Activated CD4-positive, alpha-beta T cell treated with anti-CD3 and anti-CD28 coated beads, Interleukin-2, amount 10 ng/mL, durations not matched to agents 7 days and 5 days (primary cell): ENCODE results near the gene BID. TPM values are rescaled to one million over a fixed set of nuclear protein-coding genes. Genes with fewer than 3 reads are reported as not detected.

ENCODE experiments used
- CTCF ChIA-PET: fragments of 350-600 bp; sonication (Branson Sonifier 250); formaldehyde crosslinking; loops from one replicate; lab custom pipeline; 2021; ENCODE audit warnings: antibody characterized with exemption; lab: Charles Lee
- POLR2A ChIA-PET: fragments of 350-600 bp; sonication (Branson Sonifier 250); formaldehyde crosslinking; loops from one replicate; lab custom pipeline; 2021; ENCODE audit warnings: antibody characterized with exemption; lab: Charles Lee
- DNase-seq: peaks from one replicate; pipeline ENCODE4 v3.0.0-alpha.2; 2020
- H3K27ac Mint-ChIP-seq: one replicate; pipeline ENCODE4 v1.8.0; 2021; ENCODE audit warnings: mild to moderate bottlenecking, moderate library complexity, mixed read lengths
- H3K27me3 Mint-ChIP-seq: one replicate; pipeline ENCODE4 v1.8.0; 2021; ENCODE audit warnings: mixed read lengths
- H3K36me3 Mint-ChIP-seq: one replicate; pipeline ENCODE4 v1.8.0; 2021; ENCODE audit warnings: low read depth, mixed read lengths
- H3K4me1 Mint-ChIP-seq: one replicate; pipeline ENCODE4 v1.8.0; 2021; ENCODE audit warnings: mixed read lengths
- H3K4me3 Mint-ChIP-seq: one replicate; pipeline ENCODE4 v1.8.0; 2021; ENCODE audit warnings: mild to moderate bottlenecking, moderate library complexity, mixed read lengths
- H3K9me3 Mint-ChIP-seq: one replicate; pipeline ENCODE4 v1.8.0; 2021; ENCODE audit warnings: mixed read lengths
- total RNA-seq, 2 experiments: library from RNA; stranded (reverse); gene quantifications; one replicate each; pipeline ENCODE4 v1.2.3, GENCODE V29; 2021

BID gene
- total RNA-seq, 2 experiments from 2014 or later, result 32.5 to 39.3 TPM

DNA sequence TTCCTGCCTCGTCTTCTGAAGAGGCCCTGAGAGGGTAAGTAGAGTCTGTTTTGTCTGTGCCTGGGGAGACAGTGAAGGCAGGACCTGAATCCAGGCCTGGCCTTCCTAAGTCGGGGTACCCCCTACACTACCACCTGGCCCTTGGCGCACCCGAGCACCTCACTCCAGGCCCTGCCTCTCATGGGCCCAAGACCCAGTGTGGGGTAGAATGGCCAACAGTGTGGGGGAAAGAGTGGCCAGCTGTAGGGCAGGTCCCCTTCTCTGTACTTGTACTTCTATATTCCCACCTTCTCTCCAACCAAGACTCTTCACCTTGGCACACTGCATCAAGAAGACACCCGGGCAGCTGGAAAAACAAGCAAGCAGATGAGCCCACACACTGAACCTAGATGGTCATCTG is 22.4 kb upstream of the BID start:
- Mint-ChIP-seq H3K4me3 (no peak overlapping the region), H3K4me1 (peaks cover 7% of the 10 kb centered on the region), H3K27ac (no peak overlapping the region), H3K27me3 (peaks cover 4% of the 10 kb centered on the region), H3K36me3 (no peaks in the 10 kb centered on the region), H3K9me3 (no peaks in the 10 kb centered on the region)
- CTCF ChIA-PET, result no interaction called here
- POLR2A ChIA-PET, result no interaction called here
- no peak for DNase-seq

DNA sequence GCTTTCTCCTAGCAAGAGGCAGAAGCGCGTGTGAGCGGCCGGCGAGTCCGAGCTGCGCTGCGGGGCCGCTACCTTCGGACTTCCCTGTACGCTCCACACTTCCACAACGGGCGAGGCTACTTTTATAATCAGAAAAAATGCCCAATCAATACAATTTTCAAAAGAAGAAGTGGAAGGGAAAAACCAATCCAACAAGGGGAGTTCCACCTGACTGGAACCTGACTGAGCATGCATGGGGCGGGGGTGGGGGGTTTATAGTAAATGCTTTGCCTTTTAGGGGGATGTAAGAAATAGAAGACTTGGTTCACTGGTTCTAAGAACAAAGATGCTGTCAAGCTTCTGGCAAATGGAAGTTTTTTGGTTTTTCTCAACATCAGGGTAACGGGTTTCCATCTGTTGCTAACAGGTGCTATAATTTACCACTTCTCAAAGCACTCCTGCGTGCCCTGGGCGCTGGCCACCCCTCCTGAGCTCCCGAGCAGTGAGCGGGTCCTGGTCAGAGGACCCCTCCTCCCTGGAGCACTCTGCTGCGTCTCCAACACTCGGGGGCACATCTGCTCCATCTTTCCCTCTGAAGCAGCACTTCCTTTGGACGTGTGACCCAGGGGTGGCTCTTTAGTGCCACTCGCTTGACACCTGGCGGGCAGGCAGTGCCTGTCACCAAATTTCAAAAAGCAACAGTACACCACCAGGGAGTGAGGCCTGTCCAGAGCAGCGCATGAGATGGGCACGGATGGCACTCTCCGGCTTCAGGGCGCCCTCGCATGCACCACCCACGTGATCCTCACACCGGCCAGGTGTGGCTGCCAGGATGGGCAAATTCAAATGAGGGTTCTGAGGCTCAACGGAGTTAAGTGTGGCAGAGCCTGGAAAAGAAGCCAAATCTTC is 21.6 kb upstream of the BID start:
- no peak overlapping the region for H3K27ac Mint-ChIP-seq
- H3K27me3 Mint-ChIP-seq, result peaks cover 4% of the 10 kb centered on the region
- no peak for DNase-seq
- H3K4me3 Mint-ChIP-seq, result no peak overlapping the region
- POLR2A ChIA-PET, result no interaction called here
- H3K9me3 Mint-ChIP-seq, result no peaks in the 10 kb centered on the region
- CTCF ChIA-PET, result no interaction called here
- peaks cover 7% of the 10 kb centered on the region for H3K4me1 Mint-ChIP-seq
- H3K36me3 Mint-ChIP-seq, result no peaks in the 10 kb centered on the region

DNA sequence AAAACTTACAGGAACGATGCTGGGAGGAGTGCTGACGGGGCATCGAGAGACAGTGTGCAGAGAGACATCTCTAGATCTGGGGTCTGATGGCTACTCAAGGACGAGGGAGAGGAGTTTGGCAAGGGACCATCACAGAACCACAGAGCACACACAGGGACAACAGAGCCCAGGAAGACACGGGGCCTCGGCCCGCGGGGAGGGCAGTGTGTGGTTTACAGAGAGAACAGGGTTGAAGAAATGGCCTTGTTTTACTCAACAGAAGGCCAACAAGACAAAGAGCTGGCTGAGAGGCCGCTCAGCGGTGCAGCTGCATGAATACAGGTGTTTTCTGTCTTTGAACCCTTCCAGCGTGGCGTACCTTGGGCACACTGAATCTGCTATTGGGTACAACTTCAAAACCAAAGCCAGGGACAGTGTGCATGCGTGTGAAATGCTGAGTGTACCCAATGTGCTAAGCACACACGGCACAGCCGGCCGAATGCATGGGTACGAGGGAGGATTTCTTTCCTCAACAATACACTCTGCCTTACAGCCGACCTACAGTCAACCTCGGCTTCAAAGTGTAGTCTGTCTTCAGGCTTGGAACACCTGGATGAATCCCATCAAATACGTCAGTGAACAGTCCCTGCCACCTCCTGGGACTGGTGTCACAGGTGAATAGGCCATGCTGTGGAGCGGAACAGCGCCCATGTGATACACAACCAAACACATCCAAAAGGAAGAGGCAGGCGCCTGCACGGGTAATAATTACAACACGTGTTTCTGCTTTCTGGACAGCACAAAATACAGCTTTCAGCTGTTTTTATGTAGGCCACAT is 20.7 kb upstream of the BID start:
- H3K4me1 Mint-ChIP-seq, result peaks cover 7% of the 10 kb centered on the region
- CTCF ChIA-PET, result no interaction called here
- H3K9me3 Mint-ChIP-seq, result no peaks in the 10 kb centered on the region
- no peak overlapping the region for H3K27ac Mint-ChIP-seq
- no peaks in the 10 kb centered on the region for H3K36me3 Mint-ChIP-seq
- no peak overlapping the region for H3K4me3 Mint-ChIP-seq
- H3K27me3 Mint-ChIP-seq, result peaks cover 4% of the 10 kb centered on the region
- POLR2A ChIA-PET, result no interaction called here
- DNase-seq, result no peak

DNA sequence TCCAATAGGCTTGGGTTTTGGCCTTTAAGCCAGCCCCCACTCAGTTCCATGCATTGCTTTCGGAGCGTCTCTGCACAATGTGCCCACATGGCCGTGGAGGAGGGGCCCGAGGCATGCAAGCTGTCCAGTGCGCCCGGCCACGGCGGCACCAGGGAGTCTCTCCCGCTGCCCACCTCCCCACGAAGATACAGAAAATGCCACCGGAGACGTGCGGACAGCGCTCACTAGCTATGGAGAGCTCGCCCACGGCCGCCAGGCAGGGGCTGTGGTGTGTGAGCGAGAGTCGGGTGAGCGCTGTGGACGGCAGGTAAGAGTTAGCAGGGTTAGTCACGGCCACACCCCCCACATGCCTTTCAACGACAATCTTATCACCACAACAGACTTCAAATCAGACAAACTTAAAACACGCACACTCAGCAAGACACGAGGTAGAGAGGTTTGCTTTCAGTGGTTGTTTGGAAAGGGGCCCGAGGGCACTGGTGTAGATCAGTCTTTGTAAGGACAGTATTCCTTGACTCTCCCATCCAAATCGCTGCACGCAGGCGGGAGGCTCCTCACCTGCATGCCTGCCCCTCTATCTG is 18.7 kb upstream of the BID start:
- ChIA-PET CTCF (no interaction called here), POLR2A (no interaction called here)
- Mint-ChIP-seq H3K36me3 (no peaks in the 10 kb centered on the region), H3K27me3 (peaks cover 4% of the 10 kb centered on the region), H3K4me1 (peaks cover 2% of the 10 kb centered on the region), H3K9me3 (no peaks in the 10 kb centered on the region), H3K4me3 (no peak overlapping the region), H3K27ac (no peak overlapping the region)
- DNase-seq, result no peak

DNA sequence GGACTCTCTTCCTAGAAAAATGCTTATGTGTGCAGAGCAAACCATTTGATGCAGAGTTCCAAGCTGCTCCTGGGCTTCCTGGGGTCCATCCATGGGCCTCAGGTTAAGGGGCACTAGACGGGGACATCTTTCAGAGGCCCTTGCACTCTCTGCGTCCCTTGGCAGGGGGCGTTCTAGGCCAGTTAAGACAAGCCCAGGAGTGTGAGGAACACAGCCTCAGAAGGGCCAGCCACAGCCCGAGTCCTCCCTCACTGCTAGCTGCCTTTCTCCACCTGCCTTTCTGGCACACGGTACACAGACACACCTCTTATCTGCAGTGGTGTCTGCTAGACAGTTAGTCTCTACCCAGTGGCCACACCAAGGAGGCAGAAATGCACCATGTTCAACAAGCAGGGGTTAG is 18.0 kb upstream of the BID start:
- H3K27me3 Mint-ChIP-seq, result peaks cover 4% of the 10 kb centered on the region
- ChIA-PET CTCF (no interaction called here), POLR2A (no interaction called here)
- no peaks in the 10 kb centered on the region for H3K4me1 Mint-ChIP-seq
- H3K4me3 Mint-ChIP-seq, result no peak overlapping the region
- no peak overlapping the region for H3K27ac Mint-ChIP-seq
- H3K36me3 Mint-ChIP-seq, result no peaks in the 10 kb centered on the region
- no peak for DNase-seq
- H3K9me3 Mint-ChIP-seq, result no peaks in the 10 kb centered on the region

DNA sequence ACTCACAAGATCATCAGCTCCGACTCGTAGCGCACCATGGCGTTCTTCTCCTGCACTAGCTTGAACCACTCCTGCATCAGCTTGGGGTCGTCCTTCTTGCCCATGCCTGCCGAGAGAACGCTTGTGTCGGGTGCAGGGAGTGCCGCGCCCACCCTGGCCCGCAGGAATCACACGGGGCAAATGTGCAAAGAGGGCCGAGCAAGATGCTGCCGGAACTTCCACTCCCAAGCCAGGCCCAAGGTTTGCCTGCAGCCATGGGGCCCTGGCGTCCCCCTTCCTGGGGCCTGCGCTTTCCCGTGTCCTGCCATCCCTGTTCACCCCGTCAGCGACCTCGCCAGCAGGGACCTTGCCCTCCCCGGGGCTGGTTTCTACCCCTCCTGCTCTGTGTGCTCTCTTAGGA is 16.9 kb upstream of the BID start:
- no peaks in the 10 kb centered on the region for H3K36me3 Mint-ChIP-seq
- ChIA-PET POLR2A (no interaction called here), CTCF (no interaction called here)
- H3K27me3 Mint-ChIP-seq, result peaks cover 4% of the 10 kb centered on the region
- DNase-seq, result no peak
- no peaks in the 10 kb centered on the region for H3K9me3 Mint-ChIP-seq
- H3K4me1 Mint-ChIP-seq, result no peaks in the 10 kb centered on the region
- no peak overlapping the region for H3K4me3 Mint-ChIP-seq
- no peak overlapping the region for H3K27ac Mint-ChIP-seq

DNA sequence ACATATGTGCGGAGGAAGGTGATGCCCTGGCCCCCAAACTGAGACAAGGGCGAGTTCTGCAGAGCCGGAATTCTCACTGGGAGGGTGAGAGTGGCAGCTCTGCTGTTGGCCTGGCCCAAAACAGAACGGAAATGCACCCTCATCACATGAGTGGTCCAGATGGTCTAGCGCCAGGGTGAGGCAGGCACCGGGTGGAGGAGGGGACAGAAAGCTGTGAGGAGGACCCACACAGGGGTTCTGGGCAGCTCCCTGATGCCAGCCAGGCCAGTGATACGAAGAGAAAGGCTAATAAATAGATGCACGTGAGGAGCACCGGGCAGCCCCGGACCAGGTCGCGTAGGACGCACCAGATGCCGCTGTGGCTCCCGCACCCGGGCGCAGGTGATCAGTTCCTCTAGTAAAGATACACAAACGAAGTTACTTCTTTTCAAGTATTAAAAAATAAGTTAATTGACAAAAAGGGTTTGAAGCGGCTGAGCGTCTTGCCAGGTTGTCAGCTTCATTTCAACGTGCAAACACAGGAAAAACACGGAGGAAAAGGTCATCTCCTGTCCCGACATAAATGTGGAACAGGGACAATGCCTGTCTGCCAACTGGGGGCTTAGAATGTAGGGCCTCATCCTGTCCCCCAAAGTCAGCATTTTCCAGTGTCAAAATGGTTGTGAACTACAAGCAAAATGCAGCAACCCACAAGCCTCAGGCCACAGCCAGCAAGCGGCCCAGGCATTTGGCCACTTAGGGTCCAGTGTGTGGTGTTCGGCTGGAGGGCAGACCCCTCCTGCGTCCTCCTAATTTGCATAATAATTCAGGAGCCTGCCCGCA is 15.3 kb upstream of the BID start:
- ChIA-PET CTCF (interaction anchor here (0.6 to 1.1 kb wide), 3 partner anchors 34 to 189 kb away, joined by 3 read pairs; no protein-coding TSS in a partner anchor), POLR2A (no interaction called here)
- DNase-seq, result no peak
- Mint-ChIP-seq H3K4me3 (no peak overlapping the region), H3K36me3 (no peaks in the 10 kb centered on the region), H3K27me3 (peaks cover 3% of the 10 kb centered on the region), H3K9me3 (no peaks in the 10 kb centered on the region), H3K27ac (no peak overlapping the region), H3K4me1 (no peaks in the 10 kb centered on the region)

DNA sequence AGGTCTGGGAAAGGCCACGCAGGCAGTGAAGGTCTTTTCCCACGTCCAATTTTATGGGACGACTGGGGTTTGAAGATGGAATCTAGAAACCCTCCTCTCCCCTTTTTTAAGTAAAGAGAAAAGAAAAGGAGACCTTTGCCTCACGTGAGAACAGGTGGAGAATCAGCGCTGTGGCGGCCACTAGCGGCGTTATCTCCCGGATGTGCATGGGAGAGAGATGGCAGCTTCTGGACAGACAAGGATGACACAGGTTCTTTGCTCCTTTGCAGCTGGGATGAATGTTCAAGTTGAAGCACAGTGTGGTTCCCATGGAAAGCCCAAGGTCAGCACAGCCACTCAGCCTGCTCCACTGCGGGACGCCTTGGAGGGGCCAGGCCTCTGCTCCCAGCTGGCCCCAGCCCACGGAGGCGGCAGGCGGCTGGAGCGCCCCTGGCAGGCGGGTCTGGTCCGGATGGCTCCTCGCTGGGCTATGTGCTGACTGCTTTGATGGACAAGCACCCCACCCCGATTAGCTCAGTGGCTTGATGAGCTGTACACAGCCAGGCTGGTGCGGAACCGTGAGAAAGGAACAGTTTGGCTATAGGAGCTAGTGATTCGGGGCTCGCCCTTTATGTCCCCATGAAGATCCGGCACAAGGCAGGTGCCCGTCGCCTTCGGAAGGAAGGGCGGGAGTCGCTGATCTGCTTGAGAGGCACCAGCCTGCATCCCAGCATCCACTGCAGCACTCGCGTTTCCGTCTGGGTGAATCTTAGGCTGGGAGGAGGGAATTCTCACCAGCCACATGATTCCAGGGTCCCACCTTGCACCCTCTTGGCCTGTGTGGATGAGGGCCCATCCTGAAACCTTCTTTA is 14.5 kb upstream of the BID start:
- Mint-ChIP-seq H3K36me3 (no peaks in the 10 kb centered on the region), H3K27me3 (peaks cover 2% of the 10 kb centered on the region), H3K9me3 (no peaks in the 10 kb centered on the region), H3K4me3 (no peak overlapping the region), H3K27ac (no peak overlapping the region), H3K4me1 (no peaks in the 10 kb centered on the region)
- ChIA-PET POLR2A (no interaction called here), CTCF (interaction anchor here (0.6 to 1.2 kb wide), 4 partner anchors 34 to 188 kb away, joined by 3 read pairs; no protein-coding TSS in a partner anchor)
- DNase-seq, result no peak

DNA sequence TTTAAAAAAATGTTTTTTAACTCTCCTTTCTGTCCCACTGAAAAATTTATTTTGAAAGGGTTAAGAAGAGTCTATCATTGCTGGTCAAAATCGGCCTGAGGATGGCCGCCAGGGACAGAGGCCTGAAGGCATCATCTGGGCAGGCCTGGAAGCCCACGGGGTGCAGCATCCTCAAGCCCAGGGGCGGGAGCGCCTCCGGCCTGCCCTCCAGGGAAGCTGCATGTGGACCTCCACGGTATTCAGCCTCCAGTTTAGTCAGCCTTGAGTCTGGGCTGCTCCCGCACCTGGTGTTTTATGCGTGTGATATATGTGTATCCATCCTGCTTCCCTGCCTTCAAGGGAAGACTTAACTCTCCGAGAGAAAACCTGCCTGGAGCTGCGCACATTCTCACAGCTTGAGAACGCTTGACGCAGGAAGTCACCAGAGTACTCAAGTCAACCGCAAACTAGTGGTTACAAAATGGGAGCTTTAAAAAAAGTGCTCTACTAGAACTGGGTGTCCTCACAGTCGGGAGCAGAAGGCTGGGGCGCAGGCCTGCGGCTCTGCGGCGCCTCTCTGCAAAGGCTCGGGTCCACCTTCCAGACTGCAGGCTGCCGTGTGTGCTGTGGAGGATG is 13.6 kb upstream of the BID start:
- POLR2A ChIA-PET, result no interaction called here
- no peak overlapping the region for H3K27ac Mint-ChIP-seq
- no peaks in the 10 kb centered on the region for H3K9me3 Mint-ChIP-seq
- no peaks in the 10 kb centered on the region for H3K27me3 Mint-ChIP-seq
- DNase-seq, result no peak
- H3K4me3 Mint-ChIP-seq, result no peak overlapping the region
- no peaks in the 10 kb centered on the region for H3K4me1 Mint-ChIP-seq
- no peaks in the 10 kb centered on the region for H3K36me3 Mint-ChIP-seq
- CTCF ChIA-PET, result interaction anchor here (1.2 kb wide), 1 partner anchor 45 kb away, joined by 3 read pairs; no protein-coding TSS in a partner anchor

DNA sequence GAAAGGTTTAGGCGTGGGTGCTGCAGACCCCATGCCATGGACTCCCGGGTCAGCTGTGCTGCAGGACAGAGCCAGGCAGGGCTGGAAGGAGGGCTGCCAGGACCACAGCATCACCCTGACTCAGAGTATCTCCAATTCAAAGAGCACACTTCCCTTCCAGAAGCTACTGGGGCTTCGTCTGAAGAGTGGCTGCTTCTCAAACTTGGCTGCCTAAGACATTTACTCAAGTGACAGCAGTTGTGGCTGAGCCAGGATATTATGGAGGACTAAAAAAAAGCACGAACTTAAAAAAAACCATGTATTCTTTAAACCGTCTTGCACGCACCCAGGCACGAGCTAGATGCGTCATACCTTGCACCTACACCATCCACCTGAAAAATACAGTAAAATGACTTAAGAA is 13.0 kb upstream of the BID start:
- Mint-ChIP-seq H3K27me3 (no peaks in the 10 kb centered on the region), H3K36me3 (no peaks in the 10 kb centered on the region), H3K27ac (no peak overlapping the region), H3K9me3 (no peaks in the 10 kb centered on the region), H3K4me3 (no peak overlapping the region), H3K4me1 (no peaks in the 10 kb centered on the region)
- CTCF ChIA-PET, result interaction anchor here (1.1 to 4.5 kb wide), 3 partner anchors 10 to 45 kb away, joined by 3 to 37 read pairs (median 10); no protein-coding TSS in a partner anchor
- no peak for DNase-seq
- POLR2A ChIA-PET, result no interaction called here

DNA sequence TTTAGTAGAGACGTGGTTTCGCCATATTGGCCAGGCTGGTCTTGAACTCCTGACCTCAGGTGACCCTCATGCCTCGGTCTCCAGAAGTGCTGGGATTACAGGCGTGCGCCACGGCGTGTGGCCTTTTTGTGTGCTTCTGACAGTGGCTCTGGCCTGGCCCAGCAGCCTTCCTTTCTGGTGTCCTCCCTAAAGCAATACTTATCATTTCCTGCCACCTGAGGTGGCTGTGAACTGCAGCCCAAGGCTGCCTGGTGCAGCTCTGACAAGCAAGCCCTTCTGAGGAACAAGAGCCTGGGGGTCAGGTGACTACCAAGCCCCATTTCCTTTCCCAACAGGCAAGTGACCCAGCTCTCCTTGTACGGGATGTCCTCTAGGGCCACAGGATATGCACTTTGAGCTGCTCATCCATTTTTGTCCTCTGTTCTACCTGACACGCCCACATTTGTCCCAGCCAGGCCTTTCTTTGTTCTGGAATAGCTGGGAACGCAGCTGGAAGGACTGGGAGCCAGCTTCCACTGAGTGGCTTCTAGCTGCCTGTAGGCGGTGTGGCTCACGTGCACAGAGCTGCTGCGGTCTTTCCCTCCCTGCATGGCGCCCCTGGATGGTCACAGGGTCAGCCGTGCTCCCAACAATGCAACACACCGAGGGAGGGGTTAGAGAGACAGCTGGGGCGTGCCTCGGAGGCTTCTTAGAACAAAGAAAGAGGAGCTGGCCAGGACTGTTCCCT is 12.3 kb upstream of the BID start:
- DNase-seq, result no peak
- no peaks in the 10 kb centered on the region for H3K27me3 Mint-ChIP-seq
- H3K4me1 Mint-ChIP-seq, result peaks cover 2% of the 10 kb centered on the region
- no peaks in the 10 kb centered on the region for H3K9me3 Mint-ChIP-seq
- H3K4me3 Mint-ChIP-seq, result no peak overlapping the region
- POLR2A ChIA-PET, result no interaction called here
- CTCF ChIA-PET, result interaction anchor here (0.6 to 4.5 kb wide), 10 partner anchors 10 to 171 kb away, joined by 3 to 37 read pairs (median 4); no protein-coding TSS in a partner anchor
- H3K27ac Mint-ChIP-seq, result no peak overlapping the region
- no peaks in the 10 kb centered on the region for H3K36me3 Mint-ChIP-seq
